ENCODE data around the gene C1QTNF8.
A peak's percentile ranks its signal among the peaks of the same experiment; 100 is the strongest.

C1QTNF8 gene

DNA sequence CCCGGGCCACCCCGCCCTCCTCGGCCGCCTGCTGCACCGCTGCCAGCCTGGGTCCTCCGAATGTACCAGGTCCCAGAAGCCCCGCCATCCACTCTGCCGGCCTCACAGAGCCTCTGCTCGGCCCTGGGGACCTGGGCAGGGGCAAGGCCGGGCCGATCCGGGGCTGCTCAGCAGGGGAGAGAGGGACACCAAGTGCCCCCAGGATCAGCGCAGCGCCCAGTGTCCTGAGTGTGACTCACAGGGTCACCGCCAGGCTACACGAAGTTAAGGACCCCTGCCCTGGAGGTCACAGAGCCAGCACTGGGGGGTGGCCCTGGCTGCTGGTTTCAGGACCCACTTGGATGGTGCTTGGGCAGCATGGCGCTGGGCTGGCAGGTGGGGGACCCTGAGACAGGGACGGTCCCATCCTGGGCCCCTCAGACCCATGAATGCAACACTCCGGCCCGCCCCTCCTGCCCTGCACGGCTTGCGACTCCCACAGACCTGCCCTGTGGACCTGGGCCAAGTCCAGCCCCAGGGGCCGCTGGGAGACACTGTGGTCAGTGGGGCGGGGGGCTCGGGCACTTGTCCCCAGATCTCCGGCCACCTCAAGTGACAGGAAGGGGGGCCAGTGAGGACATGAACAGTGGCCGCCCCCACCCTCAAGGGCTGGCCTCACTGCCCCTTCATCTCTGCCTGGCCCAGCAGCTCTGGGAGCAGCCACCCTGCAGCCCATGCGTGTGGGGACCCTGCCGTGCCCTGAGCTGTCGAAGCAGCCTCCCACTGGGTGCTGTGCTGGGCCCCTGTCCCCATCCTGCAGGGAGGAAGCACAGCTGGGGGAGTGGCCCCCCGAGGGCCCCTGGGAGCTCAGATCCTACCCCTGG, 46.7 kb downstream of the C1QTNF8 start:
- Histone ChIP-seq H3K4me2 (ENCODE audit: low read length) (no peak overlapping the region), H3K4me3 (ENCODE audit: low read length) (no peak overlapping the region)

DNA sequence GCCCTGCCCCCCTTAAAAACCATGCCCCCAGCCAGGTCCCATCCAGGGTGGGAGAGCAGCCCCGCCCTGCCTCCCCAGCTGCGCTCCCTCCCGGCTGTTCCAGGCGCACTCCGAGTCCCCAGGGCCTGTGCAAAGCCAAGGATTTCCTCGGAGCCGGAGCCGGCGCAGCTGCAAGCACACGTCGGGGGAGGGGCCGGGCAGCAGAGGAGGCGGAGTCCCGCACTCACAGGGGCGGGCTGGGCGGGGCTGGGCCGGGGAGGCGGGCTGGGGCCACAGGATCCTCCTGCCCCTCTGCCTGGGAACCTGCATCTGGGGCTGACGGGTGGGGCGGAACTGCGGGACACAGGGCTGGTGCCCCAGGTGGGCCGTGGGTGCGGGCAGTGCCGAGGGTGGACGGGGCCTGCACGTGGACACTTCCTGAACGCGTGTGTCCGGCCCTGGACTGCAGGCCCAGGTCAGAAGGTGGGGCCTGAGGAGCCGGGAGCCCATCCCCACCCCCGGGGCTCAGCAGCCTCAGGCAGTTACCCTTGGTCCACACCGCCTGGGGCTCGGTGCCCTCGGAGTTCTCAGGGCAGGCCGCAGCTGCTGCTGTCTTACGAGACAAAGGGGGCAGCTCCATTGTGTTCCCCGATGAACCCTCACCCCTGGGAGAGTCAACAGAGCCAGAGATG, 47.5 kb downstream of the C1QTNF8 start:
- Histone ChIP-seq H3K9ac (ENCODE audit: low read depth, low read length) (no peak overlapping the region), H3K27me3 (ENCODE audit: control insufficient read depth, insufficient read depth, low read length) (peaks cover 51% of the 10 kb centered on the region), H3K4me2 (ENCODE audit: low read length) (peak overlapping the region; percentile 55), H3K4me1 (ENCODE audit: control insufficient read depth, insufficient read depth, low read length) (peaks cover 29% of the 10 kb centered on the region), H3K4me3 (ENCODE audit: low read length) (no peak overlapping the region), H3K36me3 (ENCODE audit: insufficient read depth, low read length) (no peaks in the 10 kb centered on the region), H3K9me3 (replicated peaks; ENCODE audit: low read length) (no peaks in the 10 kb centered on the region)

More for the DNA sequence above, 46.7 kb downstream of the C1QTNF8 start:
- Histone ChIP-seq H3K27me3 (ENCODE audit: control insufficient read depth, insufficient read depth, low read length) (peaks cover 50% of the 10 kb centered on the region), H3K4me1 (ENCODE audit: control insufficient read depth, insufficient read depth, low read length) (peaks cover 23% of the 10 kb centered on the region), H3K9ac (ENCODE audit: low read depth, low read length) (no peak overlapping the region), H3K9me3 (replicated peaks; ENCODE audit: low read length) (no peaks in the 10 kb centered on the region), H3K36me3 (ENCODE audit: insufficient read depth, low read length) (no peaks in the 10 kb centered on the region)

DNA sequence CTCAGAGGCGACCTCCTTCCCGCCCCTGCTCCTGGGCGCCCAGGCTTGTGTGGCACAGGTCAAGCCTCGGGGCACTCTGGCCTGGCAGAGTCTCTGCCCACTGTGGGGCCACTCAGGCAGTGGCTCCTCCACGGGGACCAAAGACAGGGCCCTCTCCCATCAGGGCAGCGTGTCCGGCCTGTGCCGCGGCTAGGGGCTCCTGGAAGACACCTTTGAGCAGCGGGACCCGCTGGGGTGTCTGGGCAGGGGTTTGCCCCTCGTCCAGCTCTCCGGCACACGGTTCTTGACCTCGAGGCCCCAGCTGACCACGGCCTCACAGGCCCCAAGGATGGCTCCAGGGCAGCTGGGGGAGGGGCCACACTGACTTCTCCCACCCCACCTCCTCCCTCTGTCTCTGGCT, 48.2 kb downstream of the C1QTNF8 start:
- no peak overlapping the region for H3K9ac ChIP-seq (ENCODE audit: low read depth, low read length)
- H3K27me3 ChIP-seq (ENCODE audit: control insufficient read depth, insufficient read depth, low read length), result peaks cover 46% of the 10 kb centered on the region
- no peaks in the 10 kb centered on the region for H3K36me3 ChIP-seq (ENCODE audit: insufficient read depth, low read length)
- H3K4me2 ChIP-seq (ENCODE audit: low read length), result no peak overlapping the region
- no peak overlapping the region for H3K4me3 ChIP-seq (ENCODE audit: low read length)
- peaks cover 29% of the 10 kb centered on the region for H3K4me1 ChIP-seq (ENCODE audit: control insufficient read depth, insufficient read depth, low read length)
- H3K9me3 ChIP-seq (replicated peaks; ENCODE audit: low read length), result no peaks in the 10 kb centered on the region

DNA sequence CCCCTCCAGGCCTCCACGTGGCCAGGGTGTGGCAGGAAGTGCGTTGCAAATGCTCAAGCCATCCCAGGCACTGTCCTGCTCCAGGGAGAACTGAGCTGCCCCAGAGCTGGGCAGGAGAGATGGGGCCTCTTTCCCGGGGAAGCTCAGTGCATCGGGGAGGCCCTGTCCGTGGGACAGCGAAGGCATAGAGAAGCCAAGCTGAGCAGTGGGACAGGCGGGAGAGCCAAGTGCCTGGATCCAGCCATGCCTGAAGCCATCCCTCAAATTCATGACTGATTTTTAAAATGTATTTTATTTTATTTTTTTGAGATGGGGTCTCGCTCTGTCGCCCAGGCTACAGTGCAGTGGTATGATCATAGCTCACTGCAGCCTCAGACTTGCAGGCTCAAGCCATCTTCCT, 48.9 kb downstream of the C1QTNF8 start:
- Histone ChIP-seq H3K4me3 (ENCODE audit: low read length) (no peak overlapping the region), H3K9ac (ENCODE audit: low read depth, low read length) (no peak overlapping the region), H3K36me3 (ENCODE audit: insufficient read depth, low read length) (no peaks in the 10 kb centered on the region), H3K27me3 (ENCODE audit: control insufficient read depth, insufficient read depth, low read length) (peaks cover 42% of the 10 kb centered on the region), H3K9me3 (replicated peaks; ENCODE audit: low read length) (no peaks in the 10 kb centered on the region), H3K4me1 (ENCODE audit: control insufficient read depth, insufficient read depth, low read length) (peaks cover 29% of the 10 kb centered on the region), H3K4me2 (ENCODE audit: low read length) (no peak overlapping the region)

DNA sequence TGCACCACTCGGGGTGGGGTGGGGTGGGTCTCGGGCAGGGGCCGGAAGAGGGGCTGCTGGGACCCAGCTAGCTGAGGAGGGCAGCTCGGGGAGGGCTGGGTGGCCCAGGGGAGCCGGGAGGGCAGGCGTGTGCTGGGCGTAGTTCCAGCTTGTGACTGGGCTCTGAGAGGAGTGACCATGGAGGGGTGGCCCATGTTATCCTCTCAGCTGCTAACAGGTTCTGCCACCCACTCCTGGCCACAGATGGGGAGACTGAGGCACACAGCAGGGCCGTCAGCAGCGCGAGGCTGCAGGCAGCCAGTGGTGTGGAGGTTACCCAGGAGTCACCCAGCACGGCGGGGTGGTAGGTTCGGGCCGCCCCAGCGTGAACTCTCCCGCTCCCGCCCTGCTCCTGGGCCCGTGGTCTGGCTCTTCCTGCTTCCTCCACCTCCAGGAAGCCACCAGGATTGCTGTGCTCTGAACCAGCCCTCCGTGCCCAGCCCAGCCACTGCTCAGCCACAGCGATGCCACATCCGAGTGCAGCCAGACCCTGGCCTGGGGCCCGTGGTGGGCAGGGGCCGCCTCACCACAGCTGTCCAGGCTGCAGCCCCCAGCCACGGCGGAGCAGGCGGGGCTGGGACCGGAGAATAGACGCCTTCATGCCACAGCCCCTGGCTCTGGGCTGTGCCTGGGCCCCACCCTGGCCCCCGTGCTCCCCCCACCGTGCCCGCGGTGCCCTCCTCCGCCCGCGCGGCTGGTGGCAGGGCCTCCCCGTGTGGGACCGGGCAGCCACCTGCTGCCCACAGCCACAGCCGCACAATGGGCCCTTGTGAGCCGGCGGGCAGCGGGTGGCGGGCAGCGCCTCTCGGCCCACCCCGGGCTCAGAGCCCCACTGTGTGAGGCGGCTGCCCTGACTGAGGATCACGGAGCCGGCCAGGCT, 49.8 kb downstream of the C1QTNF8 start:
- peaks cover 42% of the 10 kb centered on the region for H3K27me3 ChIP-seq (ENCODE audit: control insufficient read depth, insufficient read depth, low read length)
- H3K4me3 ChIP-seq (ENCODE audit: low read length), result no peak overlapping the region
- H3K36me3 ChIP-seq (ENCODE audit: insufficient read depth, low read length), result no peaks in the 10 kb centered on the region
- no peaks in the 10 kb centered on the region for H3K9me3 ChIP-seq (replicated peaks; ENCODE audit: low read length)
- no peak overlapping the region for H3K4me2 ChIP-seq (ENCODE audit: low read length)
- peaks cover 29% of the 10 kb centered on the region for H3K4me1 ChIP-seq (ENCODE audit: control insufficient read depth, insufficient read depth, low read length)
- H3K9ac ChIP-seq (ENCODE audit: low read depth, low read length), result no peak overlapping the region

DNA sequence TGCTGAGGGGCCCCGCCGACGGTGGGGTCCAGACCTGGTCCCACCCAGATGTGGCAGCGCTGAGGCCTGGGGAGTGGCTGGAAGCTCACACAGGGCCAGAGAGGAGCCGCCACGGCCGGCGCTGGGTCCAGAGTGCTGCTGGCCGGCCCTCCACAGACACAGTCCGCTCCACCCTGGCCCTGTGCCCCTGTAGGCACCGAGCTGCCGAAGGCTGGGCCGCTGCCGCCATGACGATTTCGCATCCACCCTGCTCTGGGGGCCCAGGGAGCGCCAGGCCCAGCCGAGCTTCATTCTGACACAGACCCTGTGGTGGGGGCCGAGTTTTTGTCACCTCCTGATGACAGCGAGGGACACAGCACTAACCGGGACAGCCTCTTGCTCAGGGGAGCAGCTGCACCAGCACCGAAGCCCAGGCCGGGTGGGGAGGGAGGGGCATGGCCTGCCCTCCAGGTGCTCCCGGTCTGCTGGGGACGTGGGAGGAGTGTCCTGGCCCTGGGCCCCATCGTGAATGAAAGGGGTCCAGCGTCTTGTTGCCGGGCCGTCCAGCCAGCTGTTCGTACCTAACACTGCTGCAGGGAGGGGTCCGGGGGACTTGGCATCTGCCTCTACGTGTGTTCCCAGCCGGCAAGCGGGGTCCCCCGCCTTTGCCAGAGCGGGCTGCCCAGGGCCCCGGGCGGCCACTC, 50.6 kb downstream of the C1QTNF8 start:
- Histone ChIP-seq H3K27me3 (ENCODE audit: control insufficient read depth, insufficient read depth, low read length) (peaks cover 42% of the 10 kb centered on the region), H3K9me3 (replicated peaks; ENCODE audit: low read length) (no peaks in the 10 kb centered on the region), H3K9ac (ENCODE audit: low read depth, low read length) (no peak overlapping the region), H3K4me2 (ENCODE audit: low read length) (peak overlapping the region; percentile 29), H3K4me3 (ENCODE audit: low read length) (no peak overlapping the region), H3K36me3 (ENCODE audit: insufficient read depth, low read length) (no peaks in the 10 kb centered on the region), H3K4me1 (ENCODE audit: control insufficient read depth, insufficient read depth, low read length) (peaks cover 29% of the 10 kb centered on the region)

DNA sequence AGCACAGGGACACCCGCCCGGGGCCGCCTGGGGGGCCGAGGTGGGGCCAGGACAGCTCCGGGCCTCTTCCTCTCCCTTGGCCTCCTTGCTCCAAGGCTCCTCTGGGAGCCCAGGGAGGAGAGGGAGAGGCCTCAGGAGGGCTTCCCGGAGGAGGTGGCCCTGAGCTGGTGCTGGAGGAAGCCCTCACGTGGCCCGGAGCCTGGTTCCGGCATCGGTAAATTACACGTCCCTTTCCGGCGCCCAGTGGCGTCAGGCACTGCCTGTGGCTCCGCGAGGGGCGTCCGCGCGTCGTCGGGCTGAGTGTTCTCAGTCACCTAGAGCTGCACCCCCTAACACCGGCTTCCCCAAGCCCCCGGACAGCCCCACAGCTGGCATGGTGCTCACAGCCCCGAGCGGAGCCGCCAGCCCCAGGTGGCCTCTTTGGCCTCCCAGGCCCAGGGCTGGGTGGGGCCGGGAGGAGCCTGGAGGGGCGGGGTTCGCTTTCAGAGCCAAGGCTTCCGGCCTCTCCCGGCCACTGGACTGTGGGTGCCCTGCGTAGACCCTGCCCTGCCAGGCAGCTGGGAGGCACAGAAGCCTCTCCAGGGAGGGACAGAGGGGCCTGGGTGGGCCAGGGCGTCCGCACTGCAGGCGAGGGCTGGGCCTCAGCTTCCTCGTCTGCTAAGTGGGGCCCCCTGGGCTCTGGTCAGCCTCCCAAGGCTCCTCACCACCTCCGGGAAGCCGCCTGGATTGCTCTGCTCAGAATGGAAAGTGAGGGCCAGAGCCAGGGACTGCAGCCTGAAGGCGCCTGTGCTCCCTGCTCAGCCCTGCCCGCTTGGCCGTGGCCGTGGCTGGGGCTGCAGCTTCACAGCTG, 51.4 kb downstream of the C1QTNF8 start:
- Histone ChIP-seq H3K27me3 (ENCODE audit: control insufficient read depth, insufficient read depth, low read length) (peaks cover 42% of the 10 kb centered on the region), H3K9me3 (replicated peaks; ENCODE audit: low read length) (no peaks in the 10 kb centered on the region), H3K9ac (ENCODE audit: low read depth, low read length) (no peak overlapping the region), H3K4me3 (ENCODE audit: low read length) (no peak overlapping the region), H3K36me3 (ENCODE audit: insufficient read depth, low read length) (no peaks in the 10 kb centered on the region), H3K4me2 (ENCODE audit: low read length) (peak overlapping the region; percentile 58), H3K4me1 (ENCODE audit: control insufficient read depth, insufficient read depth, low read length) (peaks cover 29% of the 10 kb centered on the region)

DNA sequence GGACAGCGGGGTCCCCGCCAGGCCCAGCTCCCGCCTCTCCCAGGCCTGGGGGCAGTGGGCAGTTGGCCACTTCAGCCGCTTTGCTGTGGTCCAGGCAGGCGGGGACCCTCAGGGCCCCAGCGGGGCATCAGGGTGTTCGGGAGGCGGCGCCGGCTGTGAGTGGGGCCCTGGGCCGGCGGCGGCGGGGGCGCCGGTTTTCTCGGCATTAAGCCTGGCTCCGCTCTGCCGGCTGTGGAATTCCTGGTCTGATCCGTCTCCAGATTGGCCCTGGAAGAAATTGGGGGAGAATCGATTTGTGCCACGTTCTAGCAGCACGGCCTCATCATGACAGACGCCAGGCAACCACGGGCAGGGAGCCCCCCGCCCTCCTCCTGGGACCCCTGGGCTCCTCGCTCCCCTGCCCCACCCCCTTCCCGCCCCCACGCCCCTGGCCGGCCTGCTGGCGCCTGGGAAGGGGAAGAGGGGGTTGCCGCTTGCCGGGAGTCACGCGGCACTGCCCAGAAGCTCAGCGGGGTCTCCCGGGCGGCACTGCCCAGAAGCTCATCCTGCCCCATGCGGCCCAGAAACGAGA, 52.1 kb downstream of the C1QTNF8 start:
- H3K9ac ChIP-seq (ENCODE audit: low read depth, low read length), result no peak overlapping the region
- peaks cover 45% of the 10 kb centered on the region for H3K27me3 ChIP-seq (ENCODE audit: control insufficient read depth, insufficient read depth, low read length)
- H3K9me3 ChIP-seq (replicated peaks; ENCODE audit: low read length), result no peaks in the 10 kb centered on the region
- peaks cover 29% of the 10 kb centered on the region for H3K4me1 ChIP-seq (ENCODE audit: control insufficient read depth, insufficient read depth, low read length)
- no peaks in the 10 kb centered on the region for H3K36me3 ChIP-seq (ENCODE audit: insufficient read depth, low read length)
- peak overlapping the region; percentile 58 for H3K4me2 ChIP-seq (ENCODE audit: low read length)
- H3K4me3 ChIP-seq (ENCODE audit: low read length), result no peak overlapping the region

DNA sequence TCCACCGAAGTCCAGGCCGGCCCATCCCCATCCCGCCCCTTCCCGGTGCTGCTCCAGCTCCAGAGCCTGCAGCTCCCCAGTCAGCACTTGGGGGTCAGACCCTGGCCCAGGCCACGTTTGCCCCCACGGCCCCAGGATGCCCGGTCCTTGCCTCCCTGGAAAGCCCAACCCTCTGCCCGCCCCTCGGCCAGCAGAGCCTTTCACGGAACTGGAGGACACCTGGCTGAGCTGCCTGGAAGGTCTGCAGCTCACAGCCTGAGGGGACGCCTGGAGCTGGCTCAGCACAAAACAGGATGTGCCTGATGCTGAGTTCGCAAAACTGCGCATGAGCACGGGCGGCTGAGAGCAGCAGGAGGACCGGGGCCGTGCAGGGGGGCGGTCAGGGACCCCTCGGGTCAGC, 53.2 kb downstream of the C1QTNF8 start:
- H3K9ac ChIP-seq (ENCODE audit: low read depth, low read length), result no peak overlapping the region
- H3K9me3 ChIP-seq (replicated peaks; ENCODE audit: low read length), result no peaks in the 10 kb centered on the region
- peaks cover 50% of the 10 kb centered on the region for H3K27me3 ChIP-seq (ENCODE audit: control insufficient read depth, insufficient read depth, low read length)
- no peaks in the 10 kb centered on the region for H3K36me3 ChIP-seq (ENCODE audit: insufficient read depth, low read length)
- H3K4me1 ChIP-seq (ENCODE audit: control insufficient read depth, insufficient read depth, low read length), result peaks cover 22% of the 10 kb centered on the region
- no peak overlapping the region for H3K4me3 ChIP-seq (ENCODE audit: low read length)
- H3K4me2 ChIP-seq (ENCODE audit: low read length), result no peak overlapping the region
